ENCODE measurements around the gene AEBP1.

Gene AEBP1

GRCh38 chr7:44144968-44145478 lies 40.9 kb downstream of the AEBP1 start:
- no peak for DNase-seq

- no peak for DNase-seq
Observed at GRCh38 chr7:44145479-44145968, 41.4 kb downstream of the AEBP1 start.

- DNase-seq, result no peak
Observed at GRCh38 chr7:44145969-44146911, 42.1 kb downstream of the AEBP1 start.

GRCh38 chr7:44147026-44147991 lies 43.2 kb downstream of the AEBP1 start:
- no peak for DNase-seq

GRCh38 chr7:44148166-44148565 lies 44.0 kb downstream of the AEBP1 start:
- no peak for DNase-seq

GRCh38 chr7:44148961-44149536 lies 44.9 kb downstream of the AEBP1 start:
- DNase-seq, result no peak

GRCh38 chr7:44149571-44150465 lies 45.7 kb downstream of the AEBP1 start:
- no peak for DNase-seq

GRCh38 chr7:44150466-44150832 lies 46.3 kb downstream of the AEBP1 start:
- DNase-seq, result no peak

GRCh38 chr7:44150966-44151941 lies 47.1 kb downstream of the AEBP1 start:
- no peak for DNase-seq

GRCh38 chr7:44151956-44152355 lies 47.8 kb downstream of the AEBP1 start:
- no peak for DNase-seq

- peak; percentile 58 for DNase-seq
Observed at GRCh38 chr7:44152971-44153947, 49.1 kb downstream of the AEBP1 start.

- DNase-seq, result no peak
Observed at GRCh38 chr7:44153948-44154335, 49.8 kb downstream of the AEBP1 start.

GRCh38 chr7:44154703-44155102 lies 50.6 kb downstream of the AEBP1 start:
- no peak for DNase-seq

GRCh38 chr7:44155191-44156185 lies 51.3 kb downstream of the AEBP1 start:
- no peak for DNase-seq

- no peak for DNase-seq
Observed at GRCh38 chr7:44156453-44157010, 52.4 kb downstream of the AEBP1 start.

GRCh38 chr7:44157116-44158080 lies 53.3 kb downstream of the AEBP1 start:
- DNase-seq, result no peak

Data from NCI-H510A (cell line).